Ectodermal cell (in vitro differentiated cells): Measurements from ENCODE around the gene TMEM107.
A peak's percentile ranks its signal among the peaks of the same experiment; 100 is the strongest.
"Not testable (repeated sequence)": the region's sequence is repeated elsewhere in the genome, so short reads cannot be mapped to it uniquely, and the experiment has no call there.

Experiments
- H3K27ac ChIP-seq: 2 replicates; pipeline ENCODE4 v1.7.0; 2013; ENCODE audit warnings: mild to moderate bottlenecking, low read depth, low read length; ENCODE audit not compliant: insufficient read depth, poor library complexity, severe bottlenecking
- H3K27me3 ChIP-seq: 2 replicates; pipeline ENCODE4 v1.7.0; 2013; ENCODE audit warnings: mild to moderate bottlenecking, low read length; ENCODE audit not compliant: insufficient read depth, control insufficient read depth, poor library complexity, severe bottlenecking
- H3K36me3 ChIP-seq: one replicate; pipeline ENCODE4 v1.7.0; 2013; ENCODE audit warnings: low read length; ENCODE audit not compliant: control insufficient read depth, insufficient read depth
- H3K4me1 ChIP-seq: one replicate; pipeline ENCODE4 v1.7.0; 2013; ENCODE audit warnings: low read length; ENCODE audit not compliant: control insufficient read depth, insufficient read depth
- H3K4me3 ChIP-seq: 2 replicates; pipeline ENCODE4 v1.7.0; 2013; ENCODE audit warnings: low read depth, low read length, control low read depth; ENCODE audit not compliant: insufficient read depth
- H3K9me3 ChIP-seq: 2 replicates; pipeline ENCODE4 v1.7.0; 2013; ENCODE audit warnings: mild to moderate bottlenecking, low read length, moderate library complexity; ENCODE audit not compliant: control insufficient read depth
- WGBS, 2 experiments: methylation state at CpG; one replicate each; pipeline ENCODE4 v1.1.7; 2013; ENCODE audit warnings: missing lambda C conversion rate in 2 of 2; 5-methylcytosine and 5-hydroxymethylcytosine counted together

TMEM107 gene

DNA sequence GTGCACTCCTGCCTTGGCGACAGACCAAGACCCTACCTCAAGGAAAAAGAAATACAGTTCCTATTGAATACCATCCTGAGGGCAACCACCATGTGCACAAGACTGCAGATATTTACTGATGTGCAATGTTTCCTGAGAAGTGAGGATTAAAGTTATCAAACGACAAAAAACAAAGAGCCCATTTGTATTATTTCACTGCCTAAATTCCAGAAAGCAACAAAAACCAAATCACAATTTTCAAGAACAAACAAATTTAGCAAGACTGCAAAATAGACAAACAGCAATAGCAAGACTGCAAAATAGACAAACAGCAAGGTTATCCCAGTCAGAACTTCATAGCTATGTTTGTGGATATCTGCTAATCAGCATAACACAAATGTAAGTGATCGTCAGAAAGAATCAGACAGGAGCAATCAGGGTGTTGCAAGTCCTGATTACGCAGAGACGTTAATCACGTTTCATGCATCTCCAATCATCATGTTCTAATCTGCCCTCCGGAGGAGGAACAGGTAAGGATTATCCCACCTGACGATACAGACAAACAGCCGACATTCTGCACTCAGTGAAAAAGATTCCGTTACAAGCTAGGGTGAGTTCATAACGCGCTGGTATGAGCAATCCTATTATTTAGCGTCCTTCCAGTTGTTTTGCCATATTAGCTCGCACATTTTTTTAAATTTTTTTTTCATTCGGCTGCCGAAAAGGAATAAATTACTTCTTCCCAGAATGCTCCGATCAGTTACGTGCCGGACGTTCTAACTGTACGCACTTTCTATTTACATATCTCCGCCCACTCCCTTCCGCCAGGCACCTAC lies 2.9 kb downstream of the TMEM107 start:
- 1 to 2% methylated on average over 23 of the region's 23 CpGs for WGBS, 2 experiments
- Histone ChIP-seq H3K9me3 (no peaks in the 10 kb centered on the region), H3K27ac (peak overlapping the region; percentile 95), H3K36me3 (no peaks in the 10 kb centered on the region), H3K4me1 (peaks cover 23% of the 10 kb centered on the region), H3K4me3 (peak overlapping the region; percentile 56), H3K27me3 (no peaks in the 10 kb centered on the region)

DNA sequence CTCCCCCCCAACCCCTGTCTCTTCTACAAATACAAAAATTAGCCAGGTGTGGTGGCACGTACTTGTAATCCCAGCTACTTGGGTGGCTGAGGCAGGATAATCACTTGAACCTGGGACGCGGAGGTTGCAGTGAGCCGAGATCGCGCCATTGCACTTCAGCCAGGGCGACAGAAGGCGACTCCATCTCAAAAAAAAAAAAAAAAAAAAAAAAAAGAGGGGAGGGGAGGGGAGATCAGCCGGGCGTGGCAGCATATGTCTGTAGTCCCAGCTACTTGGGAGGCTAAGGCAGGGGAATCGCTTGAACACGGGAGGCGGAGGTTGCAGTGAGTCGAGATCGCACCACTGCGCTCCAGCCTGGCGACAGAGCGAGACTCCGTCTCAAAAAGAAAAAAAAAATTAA lies 6.0 kb downstream of the TMEM107 start:
- WGBS, 2 experiments: 89 to 93% methylated on average over 16 to 19 of the region's 19 CpGs
- not testable (repeated sequence) for H3K27ac ChIP-seq, H3K4me1 ChIP-seq, H3K36me3 ChIP-seq, H3K27me3 ChIP-seq, H3K9me3 ChIP-seq, H3K4me3 ChIP-seq

GRCh38 chr17:8167526-8167925 lies 8.7 kb downstream of the TMEM107 start:
- H3K4me3 ChIP-seq: no peak overlapping the region
- peaks cover 16% of the 10 kb centered on the region for H3K4me1 ChIP-seq
- 77 to 83% methylated on average over 3 of the region's 3 CpGs for WGBS, 2 experiments
- no peaks in the 10 kb centered on the region for H3K27me3 ChIP-seq
- no peaks in the 10 kb centered on the region for H3K36me3 ChIP-seq
- H3K9me3 ChIP-seq: no peaks in the 10 kb centered on the region
- no peak overlapping the region for H3K27ac ChIP-seq

DNA sequence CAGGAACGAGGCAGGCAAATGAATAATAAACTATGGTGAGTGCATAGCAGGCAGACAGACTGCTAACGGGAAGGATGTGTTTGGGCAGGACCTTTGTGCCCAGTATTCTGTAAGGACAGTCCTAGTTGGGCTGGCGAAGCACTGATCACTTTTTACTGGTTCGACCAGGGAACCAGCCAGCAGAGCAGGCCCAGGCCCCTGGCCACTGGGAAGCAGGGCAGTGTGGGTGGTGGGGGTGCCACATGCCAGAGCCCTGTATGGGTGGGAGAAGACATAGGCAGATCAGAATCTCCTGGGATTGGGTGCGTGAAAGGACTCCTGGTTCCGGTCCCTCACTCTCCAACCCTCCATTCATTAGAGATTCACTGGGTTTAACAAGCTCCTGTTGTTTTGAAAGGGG lies 9.4 kb downstream of the TMEM107 start:
- 85 to 93% methylated on average over 5 to 6 of the region's 6 CpGs for WGBS, 2 experiments
- Histone ChIP-seq H3K4me3 (no peak overlapping the region), H3K4me1 (peaks cover 18% of the 10 kb centered on the region), H3K9me3 (no peaks in the 10 kb centered on the region), H3K27ac (no peak overlapping the region), H3K36me3 (peaks cover under 1% of the 10 kb centered on the region), H3K27me3 (no peaks in the 10 kb centered on the region)

- peaks cover 28% of the 10 kb centered on the region for H3K4me1 ChIP-seq
- H3K9me3 ChIP-seq: no peaks in the 10 kb centered on the region
- no peak overlapping the region for H3K27ac ChIP-seq
- 84 to 87% methylated on average over 6 of the region's 6 CpGs for WGBS, 2 experiments
- peaks cover 11% of the 10 kb centered on the region for H3K36me3 ChIP-seq
- no peaks in the 10 kb centered on the region for H3K27me3 ChIP-seq
- no peak overlapping the region for H3K4me3 ChIP-seq
These were observed 11.4 kb downstream of the TMEM107 start for GRCh38 chr17:8164815-8165131.

GRCh38 chr17:8163978-8164814 lies 12.0 kb downstream of the TMEM107 start:
- Histone ChIP-seq H3K36me3 (peaks cover 11% of the 10 kb centered on the region), H3K4me1 (peaks cover 28% of the 10 kb centered on the region), H3K27me3 (no peaks in the 10 kb centered on the region), H3K9me3 (no peaks in the 10 kb centered on the region), H3K4me3 (no peak overlapping the region), H3K27ac (peak overlapping the region; percentile 97)
- 38 to 46% methylated on average over 13 of the region's 13 CpGs for WGBS, 2 experiments

- Histone ChIP-seq H3K27ac (peak overlapping the region; percentile 97), H3K4me3 (peak overlapping the region; percentile 97), H3K4me1 (peaks cover 28% of the 10 kb centered on the region), H3K9me3 (no peaks in the 10 kb centered on the region), H3K27me3 (no peaks in the 10 kb centered on the region), H3K36me3 (peaks cover 11% of the 10 kb centered on the region)
- WGBS, 2 experiments: 1% methylated on average over 55 of the region's 55 CpGs
These were observed 12.9 kb downstream of the TMEM107 start for GRCh38 chr17:8162997-8163977.

DNA sequence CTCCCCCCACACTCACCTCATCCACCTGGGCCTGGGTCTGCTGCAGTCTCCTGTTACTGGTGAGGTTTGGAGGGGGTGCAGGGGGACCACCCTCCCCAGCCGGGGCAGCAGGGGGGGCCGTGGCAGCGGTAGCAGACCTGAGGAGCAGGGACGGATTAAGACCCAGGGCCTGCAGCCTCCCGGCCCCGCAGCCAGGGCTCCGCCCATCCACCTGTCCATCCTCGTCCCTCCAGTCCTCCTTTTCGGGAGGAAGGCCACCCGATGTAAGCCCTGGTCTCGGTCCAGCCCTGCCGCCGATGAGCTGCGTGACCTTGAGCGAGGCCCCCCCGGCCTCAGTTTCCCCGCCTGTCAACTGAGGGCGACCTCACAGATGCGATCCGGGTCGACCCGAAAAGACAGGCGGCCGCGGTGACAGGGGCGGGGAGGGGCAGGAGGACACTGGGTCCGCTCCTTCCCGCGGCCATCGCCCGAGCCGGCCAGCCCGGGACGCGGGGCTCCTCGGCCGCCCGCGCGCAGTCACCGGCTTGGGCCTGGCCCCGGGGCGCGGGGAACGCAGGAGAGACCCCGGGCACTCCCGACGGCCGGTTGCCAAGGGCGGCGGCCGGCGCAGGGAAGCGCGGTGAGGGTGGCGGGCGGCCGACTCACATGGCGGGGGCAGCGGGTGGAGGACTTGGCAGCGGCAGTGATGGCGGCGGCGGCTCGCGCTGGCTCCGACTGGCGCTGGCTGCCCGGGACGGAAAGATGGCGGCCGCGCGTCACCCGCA lies 13.8 kb downstream of the TMEM107 start, which contains the start of gene VAMP2:
Gene VAMP2 (minus strand): TSS at position 716 of the 764 bp plus-strand sequence. CDS start 69 bp downstream, at position 647.
- H3K27me3 ChIP-seq: no peaks in the 10 kb centered on the region
- 0 to 1% methylated on average over 75 of the region's 75 CpGs for WGBS, 2 experiments
- peaks cover 11% of the 10 kb centered on the region for H3K36me3 ChIP-seq
- peaks cover 28% of the 10 kb centered on the region for H3K4me1 ChIP-seq
- peak within 1 kb of the TSS; percentile 97 for H3K27ac ChIP-seq
- peak within 1 kb of the TSS; percentile 97 for H3K4me3 ChIP-seq
- H3K9me3 ChIP-seq: no peaks in the 10 kb centered on the region
